Panc1 (cell line): Measurements from ENCODE around the gene DAPK1.

Experiments used
- POLR2AphosphoS5 ChIP-seq: IDR thresholded peaks from 2 replicates; pipeline ENCODE4 v1.6.1; 2012; ENCODE audit warnings: mild to moderate bottlenecking, low read depth, low read length, moderate library complexity
- SIN3A ChIP-seq: IDR thresholded peaks from 2 replicates; pipeline ENCODE4 v1.6.1; 2012; ENCODE audit warnings: low read depth, mild to moderate bottlenecking, low read length, moderate library complexity, borderline replicate concordance; ENCODE audit not compliant: insufficient read depth
- TF ChIP-seq, protein P1 (sequence below): fragments of 450-650 bp; IDR thresholded peaks from 2 replicates; pipeline ENCODE4 v1.5.1; 2017; ENCODE audit warnings: mild to moderate bottlenecking
- TF ChIP-seq, protein P2 (sequence below), 2 experiments: IDR thresholded peaks; 2 replicates each; pipeline ENCODE4 v1.6.1; 2011 to 2012; ENCODE audit warnings: low read depth in 2 of 2, control low read depth in 1 of 2, low read length in 1 of 2, mild to moderate bottlenecking in 1 of 2, moderate library complexity in 1 of 2; ENCODE audit not compliant: insufficient read depth in 1 of 2

DNA sequence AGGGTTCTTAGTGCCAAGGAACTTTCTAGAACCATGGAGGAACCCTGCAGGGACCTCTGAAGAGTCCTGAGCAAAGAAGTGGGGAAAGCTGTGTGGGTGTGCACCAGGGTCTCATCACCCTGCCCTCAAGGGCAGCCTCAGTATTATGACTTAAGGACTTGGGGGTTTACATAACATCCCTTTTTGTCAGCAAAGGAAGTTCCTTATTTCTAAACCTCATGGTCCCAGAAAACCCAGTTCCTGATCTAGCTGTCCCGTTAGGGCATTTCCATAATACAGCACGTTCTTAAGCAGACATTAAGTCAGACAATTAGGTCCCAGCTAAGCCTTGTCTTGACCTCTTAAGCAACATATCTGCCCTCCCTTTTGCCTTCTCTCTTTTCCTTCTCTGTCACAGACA lies 57.3 kb downstream of the DAPK1 start:
- TF ChIP-seq, protein P1, sequence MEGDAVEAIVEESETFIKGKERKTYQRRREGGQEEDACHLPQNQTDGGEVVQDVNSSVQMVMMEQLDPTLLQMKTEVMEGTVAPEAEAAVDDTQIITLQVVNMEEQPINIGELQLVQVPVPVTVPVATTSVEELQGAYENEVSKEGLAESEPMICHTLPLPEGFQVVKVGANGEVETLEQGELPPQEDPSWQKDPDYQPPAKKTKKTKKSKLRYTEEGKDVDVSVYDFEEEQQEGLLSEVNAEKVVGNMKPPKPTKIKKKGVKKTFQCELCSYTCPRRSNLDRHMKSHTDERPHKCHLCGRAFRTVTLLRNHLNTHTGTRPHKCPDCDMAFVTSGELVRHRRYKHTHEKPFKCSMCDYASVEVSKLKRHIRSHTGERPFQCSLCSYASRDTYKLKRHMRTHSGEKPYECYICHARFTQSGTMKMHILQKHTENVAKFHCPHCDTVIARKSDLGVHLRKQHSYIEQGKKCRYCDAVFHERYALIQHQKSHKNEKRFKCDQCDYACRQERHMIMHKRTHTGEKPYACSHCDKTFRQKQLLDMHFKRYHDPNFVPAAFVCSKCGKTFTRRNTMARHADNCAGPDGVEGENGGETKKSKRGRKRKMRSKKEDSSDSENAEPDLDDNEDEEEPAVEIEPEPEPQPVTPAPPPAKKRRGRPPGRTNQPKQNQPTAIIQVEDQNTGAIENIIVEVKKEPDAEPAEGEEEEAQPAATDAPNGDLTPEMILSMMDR, result no peak
- TF ChIP-seq POLR2AphosphoS5, result no peak
- TF ChIP-seq SIN3A, result no peak
- TF ChIP-seq, protein P2, sequence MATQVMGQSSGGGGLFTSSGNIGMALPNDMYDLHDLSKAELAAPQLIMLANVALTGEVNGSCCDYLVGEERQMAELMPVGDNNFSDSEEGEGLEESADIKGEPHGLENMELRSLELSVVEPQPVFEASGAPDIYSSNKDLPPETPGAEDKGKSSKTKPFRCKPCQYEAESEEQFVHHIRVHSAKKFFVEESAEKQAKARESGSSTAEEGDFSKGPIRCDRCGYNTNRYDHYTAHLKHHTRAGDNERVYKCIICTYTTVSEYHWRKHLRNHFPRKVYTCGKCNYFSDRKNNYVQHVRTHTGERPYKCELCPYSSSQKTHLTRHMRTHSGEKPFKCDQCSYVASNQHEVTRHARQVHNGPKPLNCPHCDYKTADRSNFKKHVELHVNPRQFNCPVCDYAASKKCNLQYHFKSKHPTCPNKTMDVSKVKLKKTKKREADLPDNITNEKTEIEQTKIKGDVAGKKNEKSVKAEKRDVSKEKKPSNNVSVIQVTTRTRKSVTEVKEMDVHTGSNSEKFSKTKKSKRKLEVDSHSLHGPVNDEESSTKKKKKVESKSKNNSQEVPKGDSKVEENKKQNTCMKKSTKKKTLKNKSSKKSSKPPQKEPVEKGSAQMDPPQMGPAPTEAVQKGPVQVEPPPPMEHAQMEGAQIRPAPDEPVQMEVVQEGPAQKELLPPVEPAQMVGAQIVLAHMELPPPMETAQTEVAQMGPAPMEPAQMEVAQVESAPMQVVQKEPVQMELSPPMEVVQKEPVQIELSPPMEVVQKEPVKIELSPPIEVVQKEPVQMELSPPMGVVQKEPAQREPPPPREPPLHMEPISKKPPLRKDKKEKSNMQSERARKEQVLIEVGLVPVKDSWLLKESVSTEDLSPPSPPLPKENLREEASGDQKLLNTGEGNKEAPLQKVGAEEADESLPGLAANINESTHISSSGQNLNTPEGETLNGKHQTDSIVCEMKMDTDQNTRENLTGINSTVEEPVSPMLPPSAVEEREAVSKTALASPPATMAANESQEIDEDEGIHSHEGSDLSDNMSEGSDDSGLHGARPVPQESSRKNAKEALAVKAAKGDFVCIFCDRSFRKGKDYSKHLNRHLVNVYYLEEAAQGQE (IDR thresholded peaks at IDR 0.05; ENCODE audit: insufficient read depth in 1 of 2, low read depth in 2 of 2, low read length in 1 of 2), result no peak
